OCI-LY7 (cell line): ENCODE results near the gene KATNBL1.

Experiments used
- CTCF ChIP-seq: fragments of 200-600 bp; sonication (generic); conservative IDR thresholded peaks from 2 replicates; pipeline ENCODE4 v1.5.1; 2014; ENCODE audit warnings: mild to moderate bottlenecking, antibody characterized with exemption, low read length, moderate library complexity, mixed read lengths
- EZH2phosphoT487 ChIP-seq: fragments of 200-600 bp; sonication (generic); IDR thresholded peaks from 2 replicates; pipeline ENCODE4 v1.6.1; 2018; ENCODE audit warnings: low read depth, borderline replicate concordance, mild to moderate bottlenecking, mixed run types, antibody characterized with exemption, low read length, moderate library complexity, mixed read lengths

GRCh38 chr15:34258151-34258550 lies 48.3 kb upstream of the KATNBL1 start:
- TF ChIP-seq CTCF (no peak), EZH2phosphoT487 (no peak)
